ENCODE data around the gene IMMP2L.

DNA sequence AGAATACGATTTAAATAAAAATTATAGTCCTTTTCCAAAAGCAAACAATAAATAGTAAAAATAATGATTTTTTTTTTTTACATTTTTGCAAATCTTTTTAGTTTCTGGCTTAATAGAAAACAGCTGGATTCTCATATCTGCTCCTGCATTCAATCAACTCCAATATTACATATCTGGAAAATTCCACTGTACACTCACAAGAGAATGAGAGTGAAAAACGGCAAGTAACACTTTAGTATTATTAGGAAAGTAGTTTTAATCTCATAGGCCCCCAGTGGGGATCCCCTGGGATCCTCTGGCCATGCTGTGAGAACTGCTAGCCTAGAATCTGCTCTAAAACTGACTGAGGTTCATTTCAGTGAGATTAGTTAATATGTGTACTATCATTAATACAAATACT, 599.9 kb downstream of the IMMP2L start:
- TF ChIP-seq, protein P1, sequence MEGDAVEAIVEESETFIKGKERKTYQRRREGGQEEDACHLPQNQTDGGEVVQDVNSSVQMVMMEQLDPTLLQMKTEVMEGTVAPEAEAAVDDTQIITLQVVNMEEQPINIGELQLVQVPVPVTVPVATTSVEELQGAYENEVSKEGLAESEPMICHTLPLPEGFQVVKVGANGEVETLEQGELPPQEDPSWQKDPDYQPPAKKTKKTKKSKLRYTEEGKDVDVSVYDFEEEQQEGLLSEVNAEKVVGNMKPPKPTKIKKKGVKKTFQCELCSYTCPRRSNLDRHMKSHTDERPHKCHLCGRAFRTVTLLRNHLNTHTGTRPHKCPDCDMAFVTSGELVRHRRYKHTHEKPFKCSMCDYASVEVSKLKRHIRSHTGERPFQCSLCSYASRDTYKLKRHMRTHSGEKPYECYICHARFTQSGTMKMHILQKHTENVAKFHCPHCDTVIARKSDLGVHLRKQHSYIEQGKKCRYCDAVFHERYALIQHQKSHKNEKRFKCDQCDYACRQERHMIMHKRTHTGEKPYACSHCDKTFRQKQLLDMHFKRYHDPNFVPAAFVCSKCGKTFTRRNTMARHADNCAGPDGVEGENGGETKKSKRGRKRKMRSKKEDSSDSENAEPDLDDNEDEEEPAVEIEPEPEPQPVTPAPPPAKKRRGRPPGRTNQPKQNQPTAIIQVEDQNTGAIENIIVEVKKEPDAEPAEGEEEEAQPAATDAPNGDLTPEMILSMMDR (conservative IDR thresholded peaks at IDR 0.05; ENCODE audit: low read depth, low read length): no peak
- TF ChIP-seq CEBPB (IDR thresholded peaks at IDR 0.05; ENCODE audit: low read depth, low read length) (no peak), USF2 (IDR thresholded peaks at IDR 0.05; ENCODE audit: low read depth, low read length) (no peak), RAD21 (IDR thresholded peaks at IDR 0.05; ENCODE audit: low read length) (no peak)
